ENCODE results near the gene SYPL1. TPM values are rescaled to one million over a fixed set of nuclear protein-coding genes. Genes with fewer than 3 reads are reported as not detected.

SYPL1 gene
- total and polyA plus RNA-seq, 2 experiments from 2014 or later, result 94.2 to 110 TPM

DNA sequence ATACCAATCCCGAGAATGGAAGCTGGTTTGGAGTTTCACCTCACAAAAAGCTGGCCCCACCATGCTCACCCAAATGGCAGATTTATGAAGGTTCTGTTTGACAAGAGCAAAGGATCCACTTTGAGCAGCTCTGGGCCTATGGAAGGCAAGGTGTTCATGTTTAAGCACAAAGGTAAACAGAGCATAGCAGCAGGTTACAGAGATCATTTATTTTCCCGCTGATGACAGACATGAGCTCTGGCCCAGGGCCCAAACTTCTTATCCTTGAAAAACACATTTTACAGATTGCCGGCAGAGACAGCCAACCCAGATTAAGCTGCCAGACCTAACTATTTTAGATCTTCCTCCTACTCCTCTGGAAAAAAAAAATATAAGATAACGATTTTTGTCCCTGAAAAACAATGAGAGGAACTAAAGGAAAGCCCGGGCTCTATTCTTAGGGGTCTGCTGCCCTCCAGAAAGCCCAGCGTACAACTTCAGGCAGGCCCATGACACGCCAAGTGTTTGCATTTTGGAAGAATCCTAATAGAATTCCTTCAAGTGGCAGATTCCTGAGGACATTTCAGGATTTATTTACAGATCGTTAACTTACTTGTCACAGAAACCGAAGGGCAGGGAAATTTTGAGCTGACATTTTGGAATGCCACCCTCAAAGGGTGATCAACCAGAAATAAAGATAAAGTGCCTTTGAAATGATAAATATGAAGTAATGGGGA is 40.0 kb downstream of the SYPL1 start:
- Histone ChIP-seq H3K9me2 (replicated peaks; ENCODE audit: insufficient read depth) (no peaks in the 10 kb centered on the region), H3K4me2 (peak overlapping the region; percentile 34), H4K20me1 (ENCODE audit: insufficient read depth, poor library complexity, severe bottlenecking) (no peaks in the 10 kb centered on the region), H3K79me2 (no peaks in the 10 kb centered on the region), H3K36me3 (replicated peaks; ENCODE audit: insufficient read depth, low read depth) (no peaks in the 10 kb centered on the region), H2AFZ (no peak overlapping the region), H3K27me3 (no peaks in the 10 kb centered on the region), H3K4me3 (no peak overlapping the region), H3K27ac (peak overlapping the region; percentile 66), H3K9me3 (ENCODE audit: low read depth) (no peaks in the 10 kb centered on the region), H3K4me1 (ENCODE audit: insufficient read depth) (peaks cover 21% of the 10 kb centered on the region)
- DNase-seq (ENCODE audit: low spot score), result peak; percentile 48
- 31% methylated on average over 9 of the region's 9 CpGs for whole genome bisulfite sequencing (ENCODE audit: low lambda C conversion rate, missing lambda C conversion rate)
- TF ChIP-seq, protein P1, sequence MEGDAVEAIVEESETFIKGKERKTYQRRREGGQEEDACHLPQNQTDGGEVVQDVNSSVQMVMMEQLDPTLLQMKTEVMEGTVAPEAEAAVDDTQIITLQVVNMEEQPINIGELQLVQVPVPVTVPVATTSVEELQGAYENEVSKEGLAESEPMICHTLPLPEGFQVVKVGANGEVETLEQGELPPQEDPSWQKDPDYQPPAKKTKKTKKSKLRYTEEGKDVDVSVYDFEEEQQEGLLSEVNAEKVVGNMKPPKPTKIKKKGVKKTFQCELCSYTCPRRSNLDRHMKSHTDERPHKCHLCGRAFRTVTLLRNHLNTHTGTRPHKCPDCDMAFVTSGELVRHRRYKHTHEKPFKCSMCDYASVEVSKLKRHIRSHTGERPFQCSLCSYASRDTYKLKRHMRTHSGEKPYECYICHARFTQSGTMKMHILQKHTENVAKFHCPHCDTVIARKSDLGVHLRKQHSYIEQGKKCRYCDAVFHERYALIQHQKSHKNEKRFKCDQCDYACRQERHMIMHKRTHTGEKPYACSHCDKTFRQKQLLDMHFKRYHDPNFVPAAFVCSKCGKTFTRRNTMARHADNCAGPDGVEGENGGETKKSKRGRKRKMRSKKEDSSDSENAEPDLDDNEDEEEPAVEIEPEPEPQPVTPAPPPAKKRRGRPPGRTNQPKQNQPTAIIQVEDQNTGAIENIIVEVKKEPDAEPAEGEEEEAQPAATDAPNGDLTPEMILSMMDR (IDR thresholded peaks at IDR 0.05; ENCODE audit: poor library complexity), result no peak
- TF ChIP-seq EZH2 (IDR thresholded peaks at IDR 0.05; ENCODE audit: borderline replicate concordance) (no peak), EZH2phosphoT487 (IDR thresholded peaks at IDR 0.05; ENCODE audit: low read depth, severe bottlenecking, unreplicated experiment) (no peak)

DNA sequence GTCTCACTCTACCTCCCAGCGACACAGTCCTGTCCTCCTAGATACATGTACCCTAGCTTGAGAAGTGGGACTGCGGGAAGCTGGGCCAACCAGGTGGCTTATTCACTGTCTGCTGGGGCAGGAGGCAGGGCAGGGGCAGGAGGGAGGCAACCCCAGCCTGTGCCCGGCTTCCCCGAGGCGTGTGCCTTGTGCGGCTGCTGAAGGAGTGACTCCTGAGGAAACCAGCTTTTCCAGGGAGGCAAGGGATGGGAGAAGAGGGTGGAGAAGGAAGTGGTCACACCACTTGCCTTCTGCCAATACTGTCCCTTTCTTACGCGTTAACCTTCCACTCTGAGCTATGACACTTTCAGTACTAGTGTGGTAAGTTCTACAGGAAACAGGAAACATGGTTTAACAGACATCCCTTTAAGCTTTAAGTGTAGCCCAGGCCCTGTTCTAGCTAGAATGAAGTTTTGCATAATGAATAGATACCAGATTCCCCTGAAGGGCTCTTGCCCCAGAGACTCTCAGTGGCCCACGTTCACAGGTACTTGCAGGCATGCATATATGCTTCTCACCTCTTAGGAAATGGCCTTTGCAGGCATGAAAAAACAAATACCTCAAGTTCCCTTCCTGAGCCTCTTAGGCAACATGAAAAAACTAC is 40.6 kb downstream of the SYPL1 start:
- H3K4me2 ChIP-seq, result peak overlapping the region; percentile 34
- H3K9me3 ChIP-seq (ENCODE audit: low read depth), result no peaks in the 10 kb centered on the region
- H3K9me2 ChIP-seq (replicated peaks; ENCODE audit: insufficient read depth), result no peaks in the 10 kb centered on the region
- no peaks in the 10 kb centered on the region for H4K20me1 ChIP-seq (ENCODE audit: insufficient read depth, poor library complexity, severe bottlenecking)
- DNase-seq (ENCODE audit: low spot score), result no peak
- peak overlapping the region; percentile 66 for H3K27ac ChIP-seq
- H3K79me2 ChIP-seq, result no peaks in the 10 kb centered on the region
- WGBS (ENCODE audit: low lambda C conversion rate, missing lambda C conversion rate), result 78% methylated on average over 9 of the region's 9 CpGs
- no peak overlapping the region for H3K4me3 ChIP-seq
- TF ChIP-seq EZH2phosphoT487 (IDR thresholded peaks at IDR 0.05; ENCODE audit: low read depth, severe bottlenecking, unreplicated experiment), result no peak
- TF ChIP-seq, protein P1 (IDR thresholded peaks at IDR 0.05; ENCODE audit: poor library complexity), result no peak
- no peak for TF ChIP-seq EZH2 (IDR thresholded peaks at IDR 0.05; ENCODE audit: borderline replicate concordance)
- H3K27me3 ChIP-seq, result no peaks in the 10 kb centered on the region
- peaks cover 21% of the 10 kb centered on the region for H3K4me1 ChIP-seq (ENCODE audit: insufficient read depth)
- no peak overlapping the region for H2AFZ ChIP-seq
- H3K36me3 ChIP-seq (replicated peaks; ENCODE audit: insufficient read depth, low read depth), result no peaks in the 10 kb centered on the region

DNA sequence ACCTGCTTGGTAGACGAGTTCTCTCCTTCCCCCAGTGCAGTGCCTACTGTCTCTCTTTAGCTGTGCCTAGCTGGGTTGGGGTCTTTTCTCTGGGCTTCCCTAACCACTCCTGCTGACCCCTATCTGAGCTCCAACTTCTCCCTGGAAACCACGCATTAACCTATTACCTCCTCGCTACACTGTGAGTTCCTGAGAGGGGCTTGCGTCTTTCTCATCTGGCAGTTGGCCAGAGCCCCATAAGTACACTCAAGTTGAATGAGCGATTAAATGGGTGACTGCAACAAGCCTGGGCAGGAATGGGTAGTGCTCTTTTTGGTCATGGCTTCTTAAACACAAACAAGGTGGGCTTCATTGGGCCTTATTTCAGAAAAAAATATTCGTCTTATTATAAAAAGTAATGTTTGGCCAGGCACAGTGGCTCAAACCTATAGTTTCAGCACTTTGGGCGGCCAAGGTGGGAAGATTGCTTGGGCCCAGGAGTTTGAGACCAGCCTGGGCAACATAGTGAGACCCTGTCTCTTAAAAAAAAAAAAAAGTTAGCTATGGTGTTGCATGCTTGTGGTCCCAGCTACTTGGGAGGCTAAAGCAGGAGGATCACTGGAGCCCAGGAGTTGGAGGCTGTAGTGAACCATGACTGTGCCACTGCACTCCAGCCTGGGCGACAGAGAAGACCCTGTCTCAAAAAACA is 41.4 kb downstream of the SYPL1 start:
- Histone ChIP-seq H3K4me3 (no peak overlapping the region), H4K20me1 (ENCODE audit: insufficient read depth, poor library complexity, severe bottlenecking) (no peaks in the 10 kb centered on the region), H3K9me3 (ENCODE audit: low read depth) (no peaks in the 10 kb centered on the region), H3K4me1 (ENCODE audit: insufficient read depth) (peaks cover 27% of the 10 kb centered on the region), H3K36me3 (replicated peaks; ENCODE audit: insufficient read depth, low read depth) (no peaks in the 10 kb centered on the region), H3K27ac (no peak overlapping the region), H2AFZ (no peak overlapping the region), H3K27me3 (no peaks in the 10 kb centered on the region), H3K9me2 (replicated peaks; ENCODE audit: insufficient read depth) (no peaks in the 10 kb centered on the region), H3K4me2 (no peak overlapping the region), H3K79me2 (no peaks in the 10 kb centered on the region)
- WGBS (ENCODE audit: low lambda C conversion rate, missing lambda C conversion rate), result 92% methylated on average over 8 of the region's 8 CpGs
- TF ChIP-seq, protein P1 (IDR thresholded peaks at IDR 0.05; ENCODE audit: poor library complexity), result no peak
- TF ChIP-seq EZH2phosphoT487 (IDR thresholded peaks at IDR 0.05; ENCODE audit: low read depth, severe bottlenecking, unreplicated experiment) (no peak), EZH2 (IDR thresholded peaks at IDR 0.05; ENCODE audit: borderline replicate concordance) (no peak)
- DNase-seq (ENCODE audit: low spot score), result no peak

All from hepatocyte (in vitro differentiated cells).